HG03280 (cell line): Measurements from ENCODE around the gene INPP4A.

Experiments used
- ATAC-seq: cut with Tn5 transposase; IDR thresholded peaks from one replicate; pipeline ENCODE4 v1.9.1; 2021; ENCODE audit warnings: mild to moderate bottlenecking, moderate library complexity; ENCODE audit not compliant: unreplicated experiment

Gene INPP4A

GRCh38 chr2:98558852-98559530 is 114.3 kb downstream of the INPP4A start:
- ATAC-seq, result no peak

- ATAC-seq, result no peak
Observed at GRCh38 chr2:98559581-98559980, 114.9 kb downstream of the INPP4A start.

- ATAC-seq, result no peak
Observed at GRCh38 chr2:98560256-98560771, 115.7 kb downstream of the INPP4A start.

GRCh38 chr2:98561018-98561417 is 116.4 kb downstream of the INPP4A start:
- no peak for ATAC-seq

- ATAC-seq, result no peak
Observed at GRCh38 chr2:98561902-98562695, 117.4 kb downstream of the INPP4A start.

GRCh38 chr2:98563394-98563793 is 118.7 kb downstream of the INPP4A start:
- no peak for ATAC-seq

- no peak for ATAC-seq
Observed at GRCh38 chr2:98564541-98565132, 120.0 kb downstream of the INPP4A start.

GRCh38 chr2:98565286-98565860 is 120.7 kb downstream of the INPP4A start:
- ATAC-seq, result no peak

GRCh38 chr2:98565941-98566340 is 121.3 kb downstream of the INPP4A start:
- no peak for ATAC-seq

- no peak for ATAC-seq
Observed at GRCh38 chr2:98568161-98568956, 123.7 kb downstream of the INPP4A start.

GRCh38 chr2:98569197-98569793 is 124.6 kb downstream of the INPP4A start:
- ATAC-seq, result no peak

GRCh38 chr2:98569915-98570314 is 125.3 kb downstream of the INPP4A start:
- ATAC-seq, result no peak

- ATAC-seq, result no peak
Observed at GRCh38 chr2:98570356-98570755, 125.7 kb downstream of the INPP4A start.

GRCh38 chr2:98571121-98571701 is 126.6 kb downstream of the INPP4A start:
- no peak for ATAC-seq

- ATAC-seq, result no peak
Observed at GRCh38 chr2:98571796-98572195, 127.1 kb downstream of the INPP4A start.

GRCh38 chr2:98572211-98572610 is 127.6 kb downstream of the INPP4A start:
- no peak for ATAC-seq

GRCh38 chr2:98572676-98573075 is 128.0 kb downstream of the INPP4A start:
- ATAC-seq, result no peak

GRCh38 chr2:98573426-98573825 is 128.8 kb downstream of the INPP4A start:
- no peak for ATAC-seq

- ATAC-seq, result no peak
Observed at GRCh38 chr2:98576666-98577312, 132.1 kb downstream of the INPP4A start.
